ENCODE results near the gene ANTXR1.

Gene ANTXR1

GRCh38 chr2:69138793-69139459 lies 125.9 kb downstream of the ANTXR1 start:
- DNase-seq: no peak

DNA sequence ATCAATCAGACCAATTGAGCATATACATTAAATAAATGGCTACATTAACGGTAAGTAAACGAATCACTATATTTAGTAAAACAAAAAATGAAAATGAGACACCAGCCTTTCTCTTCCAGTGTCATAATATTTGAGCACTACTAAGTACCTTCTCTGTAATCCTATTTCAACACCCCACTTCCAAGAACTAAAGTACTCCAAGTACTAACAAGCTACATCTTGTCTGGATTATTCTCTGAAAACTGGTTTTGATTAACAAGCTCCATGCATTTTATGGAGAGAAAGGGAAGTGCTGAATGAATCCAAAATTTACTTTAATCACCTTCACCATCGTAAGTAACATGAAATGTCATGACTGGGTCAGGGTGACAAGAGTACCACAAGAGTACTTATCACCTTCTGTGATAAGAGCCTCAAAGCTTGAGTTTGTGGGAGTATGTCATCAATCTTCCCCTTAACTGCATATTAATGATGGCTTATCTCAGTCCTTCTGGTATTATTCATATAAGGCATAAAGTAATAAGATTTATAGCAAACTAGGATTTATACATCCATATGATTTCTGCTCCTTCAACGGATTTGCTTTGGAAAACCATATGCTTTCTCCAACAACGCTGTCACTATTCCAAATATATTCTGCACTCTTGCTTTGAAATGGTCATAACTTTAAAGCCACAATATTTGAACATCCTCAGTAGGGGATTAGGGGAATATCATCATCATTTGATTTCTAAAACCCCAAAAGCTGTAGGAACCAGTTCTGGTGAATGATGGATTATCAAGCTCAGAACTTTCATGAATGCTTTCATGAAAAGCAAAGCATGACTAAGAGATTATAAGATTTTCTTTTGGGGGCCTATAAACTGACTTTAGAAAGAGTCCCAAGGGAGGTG lies 127.0 kb downstream of the ANTXR1 start:
- DNase-seq: no peak

- DNase-seq: peak; percentile 57 to 59
These were observed 128.1 kb downstream of the ANTXR1 start for GRCh38 chr2:69141061-69141460.

DNA sequence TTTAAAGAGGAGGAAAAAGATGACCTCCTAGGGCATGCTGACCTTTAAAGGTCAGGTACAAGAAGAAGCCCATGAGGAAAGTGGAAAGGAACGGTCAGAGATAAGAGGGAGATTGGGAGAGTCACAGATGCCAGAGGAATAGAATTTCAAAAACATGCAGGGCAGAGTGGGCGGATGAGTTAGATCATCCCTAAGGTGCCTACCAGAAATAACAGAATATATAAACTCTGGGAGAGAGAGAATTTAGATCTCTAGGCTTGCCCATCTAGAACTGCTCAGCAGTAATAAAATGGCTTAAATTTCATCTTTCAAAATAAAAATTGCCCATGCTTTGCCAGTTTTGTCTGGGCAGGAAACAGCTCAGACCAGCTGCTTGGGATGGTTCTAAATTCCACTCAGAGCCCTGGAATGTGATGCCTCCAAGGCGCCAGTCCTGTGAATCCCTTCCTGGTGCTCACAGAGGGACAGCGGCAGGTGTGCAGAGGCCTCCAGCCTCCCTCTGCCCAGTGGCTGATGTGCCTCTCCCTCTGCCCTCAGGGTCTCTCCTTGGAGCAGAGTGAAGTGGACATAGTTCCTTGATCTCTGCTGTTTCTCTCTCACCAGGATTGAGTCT lies 130.9 kb downstream of the ANTXR1 start:
- no peak for DNase-seq

DNA sequence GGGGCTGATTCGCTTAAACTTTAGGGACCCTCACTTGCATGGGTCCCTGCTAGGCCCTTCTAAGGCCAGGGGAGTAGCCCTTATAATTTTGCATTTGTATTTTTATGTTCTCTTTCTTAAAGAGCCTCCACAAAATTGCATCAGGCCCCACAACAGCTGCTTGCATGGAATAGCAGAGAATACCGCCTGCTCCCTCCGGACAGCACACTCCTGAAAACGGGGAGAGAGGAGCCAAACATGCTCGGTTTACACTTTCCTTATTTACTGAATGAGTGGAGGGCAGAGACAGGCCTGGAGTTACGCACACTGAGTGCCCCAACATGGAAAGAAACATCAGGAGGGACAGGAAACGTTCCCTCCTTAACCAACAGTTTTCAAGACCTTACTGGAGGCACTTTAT lies 132.2 kb downstream of the ANTXR1 start:
- DNase-seq: no peak

DNA sequence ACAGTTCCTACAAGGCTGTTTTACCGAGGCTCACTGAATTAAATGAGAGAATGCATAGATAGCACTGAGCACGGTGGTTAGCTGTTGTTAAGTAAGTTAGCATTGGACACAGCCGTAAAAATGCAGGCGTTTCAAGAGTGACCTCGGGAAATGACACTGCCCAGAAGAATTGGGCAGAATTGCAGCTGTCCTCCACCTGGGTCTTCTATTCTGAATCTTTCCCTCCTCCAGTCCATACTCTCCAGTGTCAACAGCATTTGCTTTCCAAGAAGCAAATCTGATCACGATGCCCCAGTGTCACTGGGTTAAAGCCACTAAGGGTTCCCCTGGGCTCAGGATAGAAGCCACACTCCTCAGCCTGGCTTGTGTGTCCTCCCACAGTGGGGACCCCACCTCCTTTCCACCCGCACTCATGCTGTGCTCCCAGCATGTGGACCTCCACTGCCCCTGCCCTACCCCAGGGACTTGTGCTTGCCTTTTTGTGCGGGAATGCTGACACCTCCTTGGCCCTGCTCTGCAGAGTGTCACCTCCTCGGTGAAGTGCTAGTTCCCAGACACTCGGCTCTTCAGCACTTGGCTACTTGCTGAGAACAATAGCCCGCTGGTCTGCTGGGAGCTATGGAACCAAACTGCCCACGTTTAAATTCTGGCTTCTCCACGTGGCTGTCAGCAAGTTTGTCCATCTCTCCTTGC lies 135.0 kb downstream of the ANTXR1 start:
- no peak for DNase-seq

- DNase-seq: peak in 1 of 2 donors; percentile 20
These were observed 136.7 kb downstream of the ANTXR1 start for GRCh38 chr2:69149631-69150215.

DNA sequence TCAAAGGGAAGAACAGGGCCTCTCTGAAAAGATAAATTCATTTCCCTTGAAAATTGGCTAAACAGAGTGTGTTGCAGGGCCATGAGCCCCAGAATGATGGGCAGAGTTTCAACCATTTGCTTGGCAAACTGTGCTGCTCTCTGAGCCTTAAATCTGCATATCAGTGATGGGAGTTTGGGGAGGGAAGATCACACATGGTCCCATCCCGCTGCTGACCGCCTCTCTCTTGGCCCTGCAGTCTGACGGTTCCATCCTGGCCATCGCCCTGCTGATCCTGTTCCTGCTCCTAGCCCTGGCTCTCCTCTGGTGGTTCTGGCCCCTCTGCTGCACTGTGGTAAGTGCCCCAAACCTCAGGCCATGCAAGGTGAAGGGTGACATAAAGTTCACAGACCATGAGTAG lies 139.0 kb downstream of the ANTXR1 start:
- DNase-seq: no peak

DNA sequence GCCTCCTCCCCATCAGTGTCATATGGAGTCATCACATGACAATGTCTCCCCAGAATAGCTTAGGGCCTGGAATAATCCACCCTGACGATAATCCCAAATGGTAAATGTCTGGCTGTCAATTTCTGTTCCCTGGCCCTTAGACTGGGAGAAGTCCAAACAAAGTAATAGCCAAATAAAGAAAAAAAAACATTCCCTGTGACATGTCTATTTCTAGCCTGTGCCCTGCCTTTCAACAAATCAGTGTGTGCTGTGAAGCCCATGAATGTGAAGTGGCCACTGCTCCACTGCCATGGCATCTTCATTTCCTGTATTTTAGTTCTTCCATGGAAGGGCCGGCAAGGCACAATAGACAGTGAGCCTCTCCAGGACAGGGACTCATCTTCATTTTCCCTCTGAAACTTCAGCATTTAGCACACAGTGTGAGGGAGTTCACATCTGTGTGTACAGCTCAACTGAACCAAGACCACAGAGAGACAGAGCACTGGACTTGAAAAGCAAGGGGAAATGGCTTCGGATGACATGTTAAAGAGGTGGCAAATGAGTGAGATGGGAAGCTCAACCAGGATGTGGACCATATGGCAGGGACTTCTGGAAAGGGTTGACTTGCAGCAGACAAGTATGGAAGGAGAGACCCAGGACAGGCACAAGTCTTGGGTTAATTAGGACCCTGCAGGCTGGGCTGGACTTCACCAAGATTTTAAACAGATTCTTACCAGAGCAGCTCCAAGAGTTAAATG lies 140.0 kb downstream of the ANTXR1 start:
- DNase-seq: no peak

DNA sequence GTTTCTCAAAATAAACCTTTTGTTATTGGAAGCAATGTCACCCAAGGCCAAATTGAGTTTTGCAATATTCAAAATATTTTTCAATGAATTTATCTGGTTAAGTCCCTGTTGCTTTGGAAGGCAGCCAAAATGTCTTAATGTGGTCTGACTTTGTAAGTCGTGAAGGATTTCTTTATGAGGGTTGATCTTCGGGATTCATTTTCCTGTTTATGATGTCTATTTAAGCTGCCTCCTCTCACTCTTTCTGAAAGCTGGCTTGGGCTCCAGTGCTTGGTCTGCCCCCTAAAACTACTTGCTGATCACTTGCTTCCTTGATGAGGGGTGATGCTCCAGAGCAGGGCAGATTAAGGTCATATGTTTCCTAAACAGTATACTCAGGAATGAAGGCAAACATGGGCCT lies 141.1 kb downstream of the ANTXR1 start:
- DNase-seq: no peak

DNA sequence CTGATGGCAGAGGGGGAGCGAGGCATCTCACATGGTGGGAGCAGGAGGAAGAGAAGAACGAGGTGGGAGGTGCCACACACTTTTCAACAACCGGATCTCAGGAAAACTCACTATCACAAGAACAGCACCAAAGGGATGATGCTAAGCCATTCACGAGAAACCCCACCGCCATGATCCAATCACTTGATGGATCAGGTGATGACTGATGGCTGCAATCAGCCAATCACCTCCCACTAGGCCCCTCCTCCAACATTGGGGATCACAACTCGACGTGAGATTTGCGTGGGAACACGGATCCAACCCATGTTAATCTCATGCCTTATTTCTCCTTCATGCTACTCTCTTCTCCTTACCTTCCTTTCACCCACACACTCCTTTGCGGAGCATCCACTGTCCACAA lies 143.6 kb downstream of the ANTXR1 start:
- DNase-seq: no peak

- DNase-seq: no peak
These were observed 144.5 kb downstream of the ANTXR1 start for GRCh38 chr2:69157441-69157840.

DNA sequence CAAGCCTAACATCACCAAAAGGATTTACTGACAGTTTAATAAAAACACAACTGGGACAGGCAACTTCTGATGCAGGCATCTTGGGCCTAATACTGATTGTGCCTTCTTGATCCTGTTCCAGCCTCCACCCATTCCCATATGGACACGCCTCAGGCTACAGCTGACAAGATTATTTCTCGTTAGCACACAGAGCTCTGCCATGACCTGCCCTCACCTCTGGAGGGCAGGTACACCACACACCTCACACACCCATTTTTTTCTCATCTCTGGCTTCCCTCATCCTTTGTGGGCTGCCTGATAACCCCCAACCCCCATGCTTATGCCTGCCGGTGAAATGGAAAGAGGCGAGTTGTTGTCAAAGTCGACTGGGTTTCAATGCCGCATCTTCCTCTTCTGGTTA lies 147.0 kb downstream of the ANTXR1 start:
- no peak for DNase-seq

DNA sequence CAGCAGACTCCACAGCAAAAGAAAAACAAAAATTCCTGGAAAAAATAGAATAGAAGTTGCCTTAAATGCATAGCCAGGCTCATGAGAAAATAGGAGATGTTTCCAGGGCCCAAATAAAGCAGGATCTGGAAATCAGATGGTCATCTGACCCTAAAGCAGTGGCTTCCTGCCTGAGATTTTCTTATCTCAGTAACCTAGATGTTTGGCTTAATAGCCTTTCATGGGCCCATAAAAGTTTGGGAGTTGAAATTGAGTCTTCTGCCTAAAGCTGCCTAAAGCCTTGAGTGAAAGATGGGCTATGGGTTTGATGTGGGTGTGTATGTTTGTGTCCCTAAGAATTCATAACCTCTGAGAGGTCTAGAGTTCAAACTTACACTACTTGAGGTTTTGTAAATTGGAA lies 149.1 kb downstream of the ANTXR1 start:
- peak in 1 of 2 donors; percentile 10 for DNase-seq

- peak; percentile 93 to 95 for DNase-seq
These were observed 150.1 kb downstream of the ANTXR1 start for GRCh38 chr2:69163109-69163508.

GRCh38 chr2:69163556-69163955 lies 150.6 kb downstream of the ANTXR1 start:
- no peak for DNase-seq

DNA sequence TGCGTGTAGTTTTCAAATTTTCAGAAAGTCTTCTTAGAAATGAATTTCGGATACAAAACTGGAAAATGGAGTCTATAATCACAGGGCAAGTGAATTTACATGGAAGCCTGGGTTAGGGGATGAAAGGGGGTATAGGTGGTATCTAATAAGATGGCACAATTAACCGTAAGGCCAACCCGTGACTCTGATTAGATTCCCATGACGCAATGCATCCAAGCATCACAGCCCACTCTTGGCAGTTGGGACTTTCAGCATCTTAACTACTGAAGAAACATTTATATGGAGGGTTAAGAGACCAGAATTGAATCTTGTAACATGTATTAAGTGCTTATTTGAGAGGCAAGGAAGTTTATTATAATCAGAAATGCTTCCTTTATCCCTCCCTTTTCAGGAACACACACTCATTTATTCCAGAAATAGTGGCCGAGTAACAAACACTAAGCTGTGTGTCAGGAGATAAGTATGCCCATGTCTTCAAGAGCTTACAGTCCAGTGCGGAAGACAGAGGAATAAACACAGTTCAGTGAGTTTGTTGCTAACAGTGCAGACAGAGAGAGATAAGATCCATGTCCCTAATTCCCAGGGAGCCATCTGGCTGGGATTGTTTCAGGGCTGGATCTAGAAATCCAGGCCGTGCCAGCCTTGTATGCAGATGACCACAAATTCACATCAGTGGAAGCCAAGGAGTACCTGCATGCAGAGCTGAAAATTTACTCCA lies 151.2 kb downstream of the ANTXR1 start:
- peak; percentile 54 to 67 for DNase-seq

- DNase-seq: peak; percentile 21 to 56
These were observed 152.3 kb downstream of the ANTXR1 start for GRCh38 chr2:69165091-69165880.

DNA sequence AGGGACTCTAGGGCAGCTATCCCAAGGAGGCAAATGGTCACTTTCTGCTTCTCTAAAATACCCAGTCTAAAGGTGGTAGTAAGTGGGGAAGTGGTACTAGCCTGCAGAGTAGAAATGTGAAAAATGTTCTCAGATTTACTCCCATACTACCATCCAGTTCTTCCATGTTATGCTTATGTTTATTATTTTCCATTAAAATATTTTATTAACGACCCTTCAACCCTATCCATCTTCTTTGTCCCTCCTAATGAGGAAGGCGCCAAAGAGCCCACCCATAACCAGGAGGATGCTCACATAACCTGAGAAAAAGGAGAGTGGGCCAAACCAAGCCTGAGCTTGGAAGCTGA lies 153.5 kb downstream of the ANTXR1 start:
- no peak for DNase-seq

GRCh38 chr2:69166812-69167468 lies 154.0 kb downstream of the ANTXR1 start:
- no peak for DNase-seq
